SK-N-SH (cell line): ENCODE measurements around the gene BCAS3. TPM values are rescaled to one million over a fixed set of nuclear protein-coding genes. Genes with fewer than 3 reads are reported as not detected.
"Not testable (repeated sequence)": the region's sequence is repeated elsewhere in the genome, so short reads cannot be mapped to it uniquely, and the experiment has no call there.

Experiments used
- CTCF ChIA-PET: fragments of 300-600, 350-600 bp; formaldehyde crosslinking; extraction: SDS; loops from one replicate; lab custom pipeline; 2021; lab: Yijun Ruan, JAX
- POLR2A ChIA-PET: fragments of 350-600 bp; sonication (Branson Sonifier 250); formaldehyde crosslinking; extraction: SDS; loops from one replicate; lab custom pipeline; 2020; ENCODE audit warnings: antibody characterized with exemption, inconsistent platforms; lab: Yijun Ruan, JAX
- DNase-seq: peaks from one replicate; pipeline ENCODE4 v3.0.0; 2012
- H2AFZ ChIP-seq: fragments of 200-600 bp; sonication (generic); 2 replicates; pipeline ENCODE4 v1.8.1; 2016; ENCODE audit warnings: antibody characterized with exemption, mild to moderate bottlenecking, low read depth
- H3F3A ChIP-seq: fragments of 200-600 bp; sonication (generic); replicated peaks from 2 replicates; pipeline ENCODE3; 2016; ENCODE audit warnings: antibody characterized with exemption, mild to moderate bottlenecking; ENCODE audit not compliant: insufficient read depth
- H3K27ac ChIP-seq, 2 experiments: fragments of 200-500 bp in 1 of 2; fragments of 200-600 bp in 1 of 2; sonication (Bioruptor generic) in 1 of 2; sonication (generic), shearing (Covaris generic) in 1 of 2; 2 replicates each; pipeline versions ENCODE4 v1.5.1 to v1.6.1; 2014 to 2016; ENCODE audit warnings: low read depth in 2 of 2, inconsistent platforms in 1 of 2, low read length in 1 of 2, mild to moderate bottlenecking in 1 of 2, mixed read lengths in 1 of 2
- H3K27me3 ChIP-seq: fragments of 200-600 bp; sonication (generic), shearing (Covaris generic); 2 replicates; pipeline ENCODE4 v1.6.1; 2016; ENCODE audit warnings: mixed run types; ENCODE audit not compliant: insufficient read depth
- H3K36me3 ChIP-seq, 2 experiments: fragments of 200-500 bp in 1 of 2; fragments of 200-600 bp in 1 of 2; sonication (Bioruptor generic) in 1 of 2; sonication (generic) in 1 of 2; replicated peaks in 1 of 2; 2 replicates each; pipeline versions ENCODE3 to v1.5.1; 2014 to 2016; ENCODE audit warnings: low read length in 1 of 2, mild to moderate bottlenecking in 1 of 2; ENCODE audit not compliant: insufficient read depth in 2 of 2, control insufficient read depth in 1 of 2
- H3K4me1 ChIP-seq, 2 experiments: fragments of 200-500 bp in 1 of 2; fragments of 200-600 bp in 1 of 2; sonication (Bioruptor generic) in 1 of 2; sonication (generic), shearing (Covaris generic) in 1 of 2; 2 replicates each; pipeline versions ENCODE4 v1.5.1 to v1.6.1; 2014 to 2016; ENCODE audit warnings: low read depth in 1 of 2, low read length in 1 of 2, mixed run types in 1 of 2; ENCODE audit not compliant: insufficient read depth in 2 of 2, control insufficient read depth in 1 of 2
- H3K4me2 ChIP-seq: fragments of 200-600 bp; sonication (generic), shearing (Covaris generic); 2 replicates; pipeline ENCODE4 v1.6.1; 2017; ENCODE audit warnings: mixed run types
- H3K4me3 ChIP-seq, 2 experiments: fragments of 200-500 bp in 1 of 2; fragments of 200-600 bp in 1 of 2; sonication (Bioruptor generic) in 1 of 2; sonication (generic), shearing (Covaris generic) in 1 of 2; 2 replicates each; pipeline versions ENCODE4 v1.5.1 to v1.8.1; 2014 to 2016; ENCODE audit warnings: low read depth in 2 of 2, inconsistent platforms in 1 of 2, low read length in 1 of 2, mild to moderate bottlenecking in 1 of 2, mixed read lengths in 1 of 2, moderate library complexity in 1 of 2
- H3K79me2 ChIP-seq: fragments of 200-600 bp; sonication (generic); 2 replicates; pipeline ENCODE4 v1.8.1; 2017; ENCODE audit warnings: mild to moderate bottlenecking; ENCODE audit not compliant: insufficient read depth
- H3K9ac ChIP-seq: fragments of 200-600 bp; sonication (generic); 2 replicates; pipeline ENCODE4 v1.6.1; 2017; ENCODE audit warnings: mixed run types
- H3K9me2 ChIP-seq: fragments of 200-600 bp; sonication (generic); 2 replicates; pipeline ENCODE4 v1.6.1; 2017; ENCODE audit warnings: mixed run types
- H3K9me3 ChIP-seq: fragments of 200-600 bp; sonication (generic); 2 replicates; pipeline ENCODE4 v1.6.1; 2017; ENCODE audit warnings: mixed run types, mild to moderate bottlenecking, moderate library complexity
- H4K20me1 ChIP-seq: fragments of 200-600 bp; sonication (generic); 2 replicates; pipeline ENCODE4 v1.6.1; 2017; ENCODE audit warnings: mild to moderate bottlenecking, mixed run types; ENCODE audit not compliant: insufficient read depth
- CTCF ChIP-seq: fragments of 200-600 bp; sonication (generic); IDR thresholded peaks from 2 replicates; pipeline ENCODE4 v1.6.1; 2017; ENCODE audit warnings: antibody characterized with exemption, mild to moderate bottlenecking, moderate library complexity
- EP300 ChIP-seq, 2 experiments: IDR thresholded peaks; 2 replicates each; pipeline versions ENCODE4 v1.4.0 to v1.6.1; 2012; ENCODE audit warnings: borderline replicate concordance in 1 of 2, low read depth in 1 of 2, low read length in 1 of 2
- EZH2phosphoT487 ChIP-seq: fragments of 200-600 bp; sonication (generic); IDR thresholded peaks from 2 replicates; pipeline ENCODE4 v1.6.1; 2017; ENCODE audit warnings: low read depth, mixed run types, mild to moderate bottlenecking, antibody characterized with exemption, moderate library complexity, borderline replicate concordance
- FOSL2 ChIP-seq: IDR thresholded peaks from 2 replicates; pipeline ENCODE4 v1.4.0; 2012; ENCODE audit warnings: low read depth, mild to moderate bottlenecking, moderate library complexity, borderline replicate concordance
- FOXM1 ChIP-seq: IDR thresholded peaks from 2 replicates; pipeline ENCODE4 v1.4.0; 2012; ENCODE audit warnings: low read depth, mild to moderate bottlenecking
- GABPA ChIP-seq: IDR thresholded peaks from 2 replicates; pipeline ENCODE4 v1.4.0; 2012; ENCODE audit warnings: low read depth, mild to moderate bottlenecking
- JUND ChIP-seq: IDR thresholded peaks from 2 replicates; pipeline ENCODE4 v1.4.0; 2012
- MEF2A ChIP-seq: IDR thresholded peaks from 2 replicates; pipeline ENCODE4 v1.4.0; 2012; ENCODE audit warnings: low read depth, borderline replicate concordance
- NFIC ChIP-seq: IDR thresholded peaks from 2 replicates; pipeline ENCODE4 v1.4.0; 2012; ENCODE audit warnings: borderline replicate concordance
- RAD21 ChIP-seq: IDR thresholded peaks from 2 replicates; pipeline ENCODE4 v1.6.1; 2012; ENCODE audit warnings: mild to moderate bottlenecking, low read length
- RFX5 ChIP-seq: IDR thresholded peaks from 2 replicates; pipeline ENCODE4 v1.6.1; 2012; ENCODE audit warnings: mild to moderate bottlenecking, improper control_type of control experiment, low read length
- RXRA ChIP-seq: IDR thresholded peaks from 2 replicates; pipeline ENCODE4 v1.4.0; 2012; ENCODE audit warnings: low read depth, mild to moderate bottlenecking, borderline replicate concordance
- SIN3A ChIP-seq: IDR thresholded peaks from 2 replicates; pipeline ENCODE4 v1.6.1; 2012; ENCODE audit warnings: low read depth, mild to moderate bottlenecking, low read length, moderate library complexity, borderline replicate concordance
- SMC3 ChIP-seq: IDR thresholded peaks from 2 replicates; pipeline ENCODE4 v1.6.1; 2012; ENCODE audit warnings: low read depth, low read length, improper control_type of control experiment
- TEAD4 ChIP-seq: IDR thresholded peaks from 2 replicates; pipeline ENCODE4 v1.4.0; 2012; ENCODE audit warnings: mild to moderate bottlenecking, borderline replicate concordance; ENCODE audit not compliant: insufficient read depth
- YY1 ChIP-seq: IDR thresholded peaks from 2 replicates; pipeline ENCODE4 v1.4.0; 2012; ENCODE audit warnings: low read depth, mild to moderate bottlenecking
- WGBS: methylation state at CpG from one replicate; pipeline ENCODE4 v1.1.6; 2017; ENCODE audit warnings: low lambda C conversion rate; 5-methylcytosine and 5-hydroxymethylcytosine counted together
- polyA plus RNA-seq, 3 experiments: library from polyadenylated mRNA; depleted of rRNA; stranded (reverse); fragments of >200 nt; gene quantifications; 2 replicates each; pipeline ENCODE4 v1.2.3, GENCODE V29; 2012
- TF ChIP-seq, protein P1 (sequence below): IDR thresholded peaks from 2 replicates; pipeline ENCODE4; 2012
- TF ChIP-seq, protein P2 (sequence below): IDR thresholded peaks from 2 replicates; pipeline ENCODE4 v1.4.0; 2012; ENCODE audit warnings: low read depth, borderline replicate concordance
- TF ChIP-seq, protein P3 (sequence below): IDR thresholded peaks from 2 replicates; pipeline ENCODE4 v1.4.0; 2012; ENCODE audit warnings: low read depth

The BCAS3 gene
- polyA plus RNA-seq, 1 of the 3 experiments (the other 2 are of a cell fraction): 5.9 TPM

DNA sequence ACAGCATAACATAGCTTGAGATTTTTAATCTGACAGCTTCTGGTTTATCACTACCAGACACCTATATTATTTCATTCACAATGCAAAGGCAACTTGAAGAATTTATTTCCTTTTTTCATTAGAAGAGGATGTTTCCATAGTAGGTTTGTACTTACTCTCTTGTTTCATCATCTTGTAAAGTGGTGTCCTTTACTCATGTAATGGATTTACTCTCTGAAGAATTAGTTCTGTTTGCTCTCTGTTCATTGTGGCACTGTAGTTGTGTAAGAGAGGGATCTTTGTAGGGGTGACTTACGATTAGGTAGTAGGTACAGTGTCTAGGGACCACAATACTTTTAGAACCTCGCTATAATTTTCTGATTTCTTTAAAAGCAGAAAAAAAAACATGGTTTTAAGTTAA lies 256.1 kb downstream of the BCAS3 start:
- Histone ChIP-seq H3K27ac (no peak overlapping the region), H3K36me3 (no peaks in the 10 kb centered on the region), H3F3A (no peaks in the 10 kb centered on the region), H3K4me1 (no peaks in the 10 kb centered on the region), H3K9me3 (no peaks in the 10 kb centered on the region), H3K9me2 (no peaks in the 10 kb centered on the region), H3K4me2 (no peak overlapping the region), H3K79me2 (no peaks in the 10 kb centered on the region), H3K9ac (no peak overlapping the region), H3K27me3 (no peaks in the 10 kb centered on the region), H3K4me3 (no peak overlapping the region), H4K20me1 (no peaks in the 10 kb centered on the region), H2AFZ (no peak overlapping the region)
- CTCF ChIA-PET: no interaction called here
- no peak for DNase-seq
- 80% methylated on average over 2 of the region's 2 CpGs for WGBS
- POLR2A ChIA-PET: no interaction called here
- no peak for TF ChIP-seq FOSL2
- TF ChIP-seq, protein P1, sequence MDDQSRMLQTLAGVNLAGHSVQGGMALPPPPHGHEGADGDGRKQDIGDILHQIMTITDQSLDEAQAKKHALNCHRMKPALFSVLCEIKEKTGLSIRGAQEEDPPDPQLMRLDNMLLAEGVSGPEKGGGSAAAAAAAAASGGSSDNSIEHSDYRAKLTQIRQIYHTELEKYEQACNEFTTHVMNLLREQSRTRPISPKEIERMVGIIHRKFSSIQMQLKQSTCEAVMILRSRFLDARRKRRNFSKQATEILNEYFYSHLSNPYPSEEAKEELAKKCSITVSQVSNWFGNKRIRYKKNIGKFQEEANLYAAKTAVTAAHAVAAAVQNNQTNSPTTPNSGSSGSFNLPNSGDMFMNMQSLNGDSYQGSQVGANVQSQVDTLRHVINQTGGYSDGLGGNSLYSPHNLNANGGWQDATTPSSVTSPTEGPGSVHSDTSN: no peak
- no peak for TF ChIP-seq RAD21
- no peak for TF ChIP-seq FOXM1
- no peak for TF ChIP-seq NFIC
- TF ChIP-seq RXRA: no peak
- TF ChIP-seq MEF2A: no peak
- TF ChIP-seq EZH2phosphoT487: no peak
- no peak for TF ChIP-seq TEAD4
- TF ChIP-seq, protein P2, sequence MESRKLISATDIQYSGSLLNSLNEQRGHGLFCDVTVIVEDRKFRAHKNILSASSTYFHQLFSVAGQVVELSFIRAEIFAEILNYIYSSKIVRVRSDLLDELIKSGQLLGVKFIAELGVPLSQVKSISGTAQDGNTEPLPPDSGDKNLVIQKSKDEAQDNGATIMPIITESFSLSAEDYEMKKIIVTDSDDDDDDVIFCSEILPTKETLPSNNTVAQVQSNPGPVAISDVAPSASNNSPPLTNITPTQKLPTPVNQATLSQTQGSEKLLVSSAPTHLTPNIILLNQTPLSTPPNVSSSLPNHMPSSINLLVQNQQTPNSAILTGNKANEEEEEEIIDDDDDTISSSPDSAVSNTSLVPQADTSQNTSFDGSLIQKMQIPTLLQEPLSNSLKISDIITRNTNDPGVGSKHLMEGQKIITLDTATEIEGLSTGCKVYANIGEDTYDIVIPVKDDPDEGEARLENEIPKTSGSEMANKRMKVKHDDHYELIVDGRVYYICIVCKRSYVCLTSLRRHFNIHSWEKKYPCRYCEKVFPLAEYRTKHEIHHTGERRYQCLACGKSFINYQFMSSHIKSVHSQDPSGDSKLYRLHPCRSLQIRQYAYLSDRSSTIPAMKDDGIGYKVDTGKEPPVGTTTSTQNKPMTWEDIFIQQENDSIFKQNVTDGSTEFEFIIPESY: no peak
- no peak for TF ChIP-seq RFX5
- no peak for TF ChIP-seq SIN3A

DNA sequence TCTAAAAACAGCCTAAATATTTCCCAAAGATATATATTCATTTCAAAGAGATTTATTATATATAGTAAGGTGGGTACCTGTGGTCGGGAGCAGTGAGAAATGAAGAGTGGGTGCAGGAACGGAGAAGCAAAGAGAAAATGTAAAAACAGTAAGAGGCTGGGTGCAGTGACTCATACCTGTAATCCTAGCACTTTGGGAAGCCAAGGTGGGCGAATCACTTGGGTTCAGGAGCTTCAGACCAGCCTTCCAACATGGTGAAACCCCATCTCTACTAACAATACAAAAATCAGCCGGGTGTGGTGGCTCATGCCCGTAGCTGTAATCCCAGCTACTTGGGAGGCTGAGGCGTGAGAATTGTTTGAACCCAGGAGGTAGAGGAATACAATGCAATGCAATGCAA lies 257.1 kb downstream of the BCAS3 start:
- Histone ChIP-seq H3K9me3 (no peaks in the 10 kb centered on the region), H4K20me1 (no peaks in the 10 kb centered on the region), H3K4me1 (no peaks in the 10 kb centered on the region), H3K36me3 (no peaks in the 10 kb centered on the region), H2AFZ (no peak overlapping the region), H3K79me2 (no peaks in the 10 kb centered on the region), H3K4me3 (no peak overlapping the region), H3K9ac (no peak overlapping the region), H3F3A (no peaks in the 10 kb centered on the region), H3K27ac (no peak overlapping the region), H3K9me2 (no peaks in the 10 kb centered on the region), H3K27me3 (no peaks in the 10 kb centered on the region), H3K4me2 (no peak overlapping the region)
- POLR2A ChIA-PET: no interaction called here
- WGBS: 90% methylated on average over 6 of the region's 6 CpGs
- no peak for DNase-seq
- CTCF ChIA-PET: interaction anchor here (0.9 kb wide), 1 partner anchor 9 kb away, joined by 4 read pairs; no protein-coding TSS in a partner anchor
- TF ChIP-seq TEAD4 (no peak), YY1 (no peak), SMC3 (no peak), GABPA (no peak), RAD21 (no peak), EP300 (IDR thresholded peaks at IDR 0.05; ENCODE audit: borderline replicate concordance in 1 of 2, low read depth in 1 of 2, low read length in 1 of 2) (no peak), CTCF (no peak), JUND (no peak)
- TF ChIP-seq, protein P3, sequence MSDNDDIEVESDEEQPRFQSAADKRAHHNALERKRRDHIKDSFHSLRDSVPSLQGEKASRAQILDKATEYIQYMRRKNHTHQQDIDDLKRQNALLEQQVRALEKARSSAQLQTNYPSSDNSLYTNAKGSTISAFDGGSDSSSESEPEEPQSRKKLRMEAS: no peak
- TF ChIP-seq, protein P1: no peak

DNA sequence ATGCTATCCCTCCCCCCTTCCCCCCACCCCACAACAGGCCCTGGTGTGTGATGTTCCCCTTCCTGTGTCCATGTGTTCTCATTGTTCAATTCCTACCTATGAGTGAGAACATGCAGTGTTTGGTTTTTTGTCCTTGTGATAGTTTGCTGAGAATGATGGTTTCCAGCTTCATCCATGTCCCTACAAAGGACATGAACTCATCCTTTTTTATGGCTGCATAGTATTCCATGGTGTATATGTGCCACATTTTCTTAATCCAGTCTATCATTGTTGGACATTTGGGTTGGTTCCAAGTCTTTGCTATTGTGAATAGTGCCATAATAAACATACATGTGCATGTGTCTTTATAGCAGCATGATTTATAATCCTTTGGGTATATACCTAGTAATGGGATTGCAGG lies 258.3 kb downstream of the BCAS3 start:
- H3K4me2 ChIP-seq, H3K27me3 ChIP-seq, H3K9me2 ChIP-seq, H3K9me3 ChIP-seq, POLR2A ChIA-PET, H3K4me1 ChIP-seq, H3K79me2 ChIP-seq, H3K36me3 ChIP-seq, DNase-seq, H3F3A ChIP-seq, H3K27ac ChIP-seq, H2AFZ ChIP-seq, H3K9ac ChIP-seq, H3K4me3 ChIP-seq, CTCF ChIA-PET, H4K20me1 ChIP-seq: not testable (repeated sequence)
